HG03460 (cell line): ENCODE results near the gene PARD3B.

Experiments
- ATAC-seq: cut with Tn5 transposase; IDR thresholded peaks from one replicate; pipeline ENCODE4 v1.9.1; 2021; ENCODE audit not compliant: unreplicated experiment

The PARD3B gene

DNA sequence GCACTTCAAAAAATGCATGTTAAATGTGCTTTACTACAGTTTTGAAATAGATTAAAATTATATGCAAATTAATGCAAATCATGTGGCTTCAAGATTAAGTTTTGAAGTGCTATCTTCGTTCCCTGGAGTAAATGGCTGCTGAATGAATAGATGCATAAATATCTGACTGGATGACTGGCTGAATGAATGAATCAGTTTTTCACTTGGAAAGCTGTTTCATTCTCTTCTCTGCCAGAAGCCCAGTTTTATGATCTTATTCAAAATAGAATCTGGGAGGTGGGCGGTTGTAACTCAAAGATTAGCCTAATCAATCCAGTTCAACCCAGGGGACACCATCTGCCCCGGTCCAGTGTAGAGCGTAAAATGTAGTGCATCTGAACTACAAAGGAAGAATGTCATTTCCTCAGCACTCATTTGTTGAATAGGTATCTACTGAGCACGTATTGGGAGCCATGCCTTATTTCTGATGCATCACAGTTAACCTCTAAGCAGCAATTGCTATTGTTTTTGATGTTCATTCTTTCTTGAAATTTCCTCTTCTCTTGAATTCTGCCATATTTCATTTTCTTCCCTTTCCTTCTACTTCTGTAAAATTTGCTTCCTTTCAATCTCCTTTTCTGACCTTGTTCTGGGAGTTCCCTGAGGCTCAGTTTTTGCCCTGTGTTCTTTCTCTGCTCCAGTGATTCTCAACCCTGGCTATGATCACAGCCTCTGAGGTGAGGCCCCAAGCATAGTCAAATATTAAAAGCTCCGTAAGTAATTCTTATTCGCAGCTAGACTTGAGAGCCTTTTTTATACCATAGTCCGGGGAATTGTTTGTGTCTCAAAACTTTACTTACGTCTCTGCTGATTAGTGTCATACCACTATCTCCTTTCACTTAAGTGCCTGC is 282.7 kb downstream of the PARD3B start:
- ATAC-seq: no peak

DNA sequence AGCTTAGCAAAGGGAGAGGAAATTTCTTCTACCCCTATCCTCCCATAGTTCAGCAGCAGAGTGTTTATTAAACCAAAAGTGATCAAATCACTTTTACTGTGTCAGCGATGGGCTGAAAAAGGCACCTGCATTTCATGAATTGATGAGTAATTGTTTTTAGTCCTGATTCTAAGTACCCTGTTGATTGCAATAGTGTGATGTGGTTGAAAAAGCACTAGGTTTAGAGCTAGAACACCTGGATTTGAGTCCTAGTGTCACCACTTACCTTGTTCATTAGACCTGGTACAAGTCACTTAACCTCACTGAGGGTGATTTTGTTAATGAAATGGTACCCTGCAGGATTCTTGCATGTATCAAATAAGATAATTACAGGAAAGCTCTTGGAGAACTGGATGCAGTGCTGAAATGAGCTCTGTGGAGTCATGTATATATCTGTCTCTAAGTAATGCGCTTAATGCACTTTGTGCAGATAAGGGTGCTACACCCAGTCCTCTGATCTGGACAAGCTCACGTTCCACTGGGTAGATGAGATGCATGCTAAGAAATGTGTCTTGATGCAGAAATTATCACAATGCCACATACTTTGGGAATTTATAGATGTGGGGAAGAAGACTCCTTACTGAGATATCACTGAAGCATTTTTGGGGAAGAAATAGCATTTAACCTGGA is 289.6 kb downstream of the PARD3B start:
- no peak for ATAC-seq

DNA sequence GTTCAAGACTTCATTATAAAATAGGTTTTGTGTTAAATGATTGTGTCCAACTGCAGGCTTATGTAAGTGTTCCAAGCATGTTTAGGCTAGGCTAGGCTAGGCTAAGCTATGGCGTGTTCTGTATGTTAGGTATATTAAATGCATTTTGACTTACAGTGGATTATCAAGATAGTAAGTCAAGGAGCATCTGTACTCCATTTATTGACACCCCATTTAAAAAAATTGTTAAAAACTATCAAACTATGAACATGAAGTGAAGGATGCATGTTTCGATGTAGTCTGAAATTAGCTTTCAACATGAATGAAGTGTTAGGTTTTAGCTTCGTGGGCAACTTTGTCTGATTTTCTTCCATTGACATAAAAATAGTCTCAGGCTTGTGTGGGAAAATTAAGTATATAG is 290.5 kb downstream of the PARD3B start:
- no peak for ATAC-seq

DNA sequence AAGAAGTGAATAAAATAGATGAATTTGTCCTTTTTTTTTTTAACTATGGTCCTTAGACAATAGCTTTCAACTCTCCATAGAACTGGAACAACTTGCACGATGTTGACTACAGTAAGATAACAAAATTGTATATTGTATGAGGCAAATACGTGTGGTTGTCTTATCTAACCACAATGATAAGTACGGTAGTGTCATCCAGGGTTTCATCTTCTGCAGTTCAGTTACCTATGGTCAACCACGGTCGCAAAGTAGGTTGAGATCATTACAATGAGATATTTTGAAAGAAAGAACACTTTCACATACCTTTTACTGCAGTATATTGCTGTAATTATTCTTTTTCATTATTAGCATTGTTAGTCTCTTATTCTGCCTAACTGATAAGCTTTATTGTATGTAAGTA is 295.2 kb downstream of the PARD3B start:
- no peak for ATAC-seq

DNA sequence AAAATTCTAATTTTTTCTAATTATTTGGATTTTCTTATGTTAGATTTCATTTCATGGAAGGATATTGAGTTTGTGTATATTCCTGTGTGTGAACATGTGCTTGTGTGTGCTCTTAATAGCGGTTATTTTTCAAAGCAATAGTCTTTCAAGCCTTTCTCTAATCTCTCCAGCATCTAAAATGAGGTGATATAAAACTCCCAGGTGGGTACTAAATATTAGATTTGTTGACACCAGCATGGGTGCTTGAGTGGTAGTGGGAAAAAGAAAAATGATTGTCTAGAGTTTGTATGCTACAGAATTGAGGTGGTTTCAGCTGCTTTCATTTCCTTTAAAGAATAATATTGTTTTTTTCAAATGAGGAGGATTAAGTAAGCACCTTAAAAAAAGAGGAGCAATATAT is 296.8 kb downstream of the PARD3B start:
- ATAC-seq: no peak

DNA sequence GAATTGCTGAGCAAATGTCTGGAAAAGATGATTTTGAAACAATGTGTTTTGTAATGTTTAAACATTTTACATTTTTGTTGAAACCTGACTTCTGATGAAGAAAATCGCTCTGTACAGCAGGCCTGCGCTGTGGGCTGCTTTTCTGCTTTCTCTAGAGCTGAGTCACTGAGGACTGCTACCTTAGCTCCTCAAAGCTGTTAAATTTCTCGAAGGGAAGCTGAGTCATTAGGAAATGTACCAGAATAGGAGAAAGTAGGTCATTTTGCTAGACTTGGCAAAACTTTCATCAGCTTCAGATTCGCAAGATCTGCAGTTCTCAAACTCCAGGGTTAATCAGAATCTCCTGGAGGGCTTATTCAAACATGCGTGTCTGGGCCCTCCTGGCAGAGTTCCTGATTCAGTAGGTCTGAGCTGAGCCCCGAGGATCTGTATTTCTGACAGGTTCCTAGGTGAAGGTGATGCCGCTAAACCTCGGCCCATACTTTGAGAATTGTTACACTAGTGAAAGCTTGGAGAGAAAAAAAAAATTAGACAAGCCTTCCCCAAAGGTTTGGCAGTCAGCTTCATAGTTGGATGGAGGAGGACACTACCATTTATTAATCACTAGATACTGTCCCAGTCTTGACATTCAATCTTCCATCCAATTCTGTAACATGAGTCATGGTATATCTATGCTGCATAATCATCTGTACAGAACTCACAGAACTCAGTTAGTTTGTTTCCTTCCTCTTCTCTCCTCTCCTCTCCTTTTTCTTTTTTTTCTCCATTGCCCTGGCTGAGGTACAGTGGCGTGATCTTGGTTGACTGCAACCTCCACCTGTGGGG is 297.6 kb downstream of the PARD3B start:
- ATAC-seq: no peak

DNA sequence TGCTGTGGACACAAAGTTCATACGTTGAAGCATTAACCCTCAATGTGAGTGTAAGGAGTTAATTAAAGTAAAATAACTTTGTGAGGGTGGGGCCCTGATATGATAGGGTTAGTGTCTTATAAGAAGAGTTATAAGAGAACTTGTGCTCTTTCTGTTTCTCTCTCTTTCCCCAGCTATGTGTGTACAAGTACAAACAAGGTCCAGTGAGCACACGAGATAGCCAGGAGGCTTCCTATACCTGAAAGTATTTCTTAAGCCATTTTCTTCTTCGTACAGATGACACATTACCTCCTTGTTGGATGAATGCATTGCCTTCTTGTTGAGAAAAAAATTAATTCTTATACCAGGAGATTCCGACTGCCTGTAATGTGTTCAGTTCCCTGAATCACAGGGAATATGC is 301.2 kb downstream of the PARD3B start:
- no peak for ATAC-seq

DNA sequence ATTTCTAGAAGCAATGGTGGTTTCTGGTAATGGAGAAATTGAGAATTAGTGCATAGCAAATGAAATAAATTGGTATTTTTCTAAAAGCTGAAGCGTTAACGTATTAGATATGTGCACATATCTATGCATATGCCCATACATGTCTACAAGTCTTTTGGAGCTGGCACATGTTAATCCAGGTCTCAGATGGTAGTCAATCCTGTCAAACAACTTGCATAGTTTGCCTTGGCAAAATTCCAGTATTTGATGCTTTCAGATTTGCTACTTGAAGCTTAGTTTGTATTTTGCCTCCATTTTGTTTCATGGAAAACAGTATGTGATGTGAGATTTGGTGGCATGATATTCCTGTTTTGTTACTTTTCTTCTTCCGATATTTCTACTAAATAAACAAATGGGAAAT is 304.6 kb downstream of the PARD3B start:
- no peak for ATAC-seq

DNA sequence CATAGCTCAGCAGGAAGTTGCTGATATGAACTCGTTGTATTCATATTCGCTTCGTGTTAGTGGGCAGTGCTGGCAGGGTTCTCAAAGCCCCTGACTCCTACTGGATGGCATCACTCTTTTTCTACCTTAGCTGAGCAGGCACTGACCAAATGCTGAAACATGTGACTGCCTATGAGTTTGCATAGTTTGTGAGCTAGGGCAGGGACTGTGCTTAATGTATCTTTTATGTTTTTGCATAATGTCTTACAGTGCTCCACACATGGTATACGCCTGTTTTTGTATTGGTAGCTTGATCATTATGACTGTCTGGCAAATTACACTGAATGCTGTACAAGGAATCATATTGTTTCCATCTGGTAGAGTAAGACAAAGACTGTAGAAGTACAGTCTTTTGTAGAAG is 305.3 kb downstream of the PARD3B start:
- ATAC-seq: no peak

DNA sequence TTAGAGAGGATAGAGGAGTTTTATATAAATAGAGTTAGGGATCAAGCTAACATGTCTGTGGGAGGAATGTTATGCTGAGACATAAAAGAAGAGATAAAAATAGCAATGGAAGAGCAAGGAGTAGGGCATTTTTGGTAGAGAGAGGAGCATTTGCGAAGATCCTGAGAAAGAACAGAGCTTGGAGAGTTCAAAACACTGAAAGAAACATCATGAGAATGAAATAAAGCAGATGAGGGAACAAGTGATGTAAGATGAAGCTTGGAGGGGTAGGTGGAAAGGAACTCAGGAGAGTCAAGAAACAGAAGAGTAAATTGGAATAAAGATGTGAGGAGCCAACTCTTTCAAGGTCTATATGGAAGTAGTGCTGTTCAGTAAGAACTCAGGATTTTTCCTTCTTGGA is 308.6 kb downstream of the PARD3B start:
- ATAC-seq: no peak

DNA sequence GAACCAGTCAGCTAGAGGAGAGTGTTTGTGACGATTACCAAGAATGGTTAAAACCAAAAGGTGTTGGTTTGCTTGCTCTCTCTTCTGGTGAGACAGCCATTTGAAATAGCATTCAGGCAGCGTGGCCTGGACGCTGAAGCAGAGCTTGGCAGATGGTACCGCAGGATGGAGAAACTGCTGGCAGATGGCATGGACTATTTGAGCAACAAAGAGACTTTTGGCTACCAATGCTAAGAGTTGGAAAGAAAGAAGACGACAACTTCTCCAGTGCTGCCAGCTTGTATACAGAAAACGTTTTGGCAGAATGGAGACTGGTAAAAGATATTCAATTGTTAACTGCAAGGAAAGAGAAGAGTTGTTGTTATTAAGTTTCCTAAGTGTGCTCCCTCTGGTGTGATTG is 315.0 kb downstream of the PARD3B start:
- no peak for ATAC-seq

DNA sequence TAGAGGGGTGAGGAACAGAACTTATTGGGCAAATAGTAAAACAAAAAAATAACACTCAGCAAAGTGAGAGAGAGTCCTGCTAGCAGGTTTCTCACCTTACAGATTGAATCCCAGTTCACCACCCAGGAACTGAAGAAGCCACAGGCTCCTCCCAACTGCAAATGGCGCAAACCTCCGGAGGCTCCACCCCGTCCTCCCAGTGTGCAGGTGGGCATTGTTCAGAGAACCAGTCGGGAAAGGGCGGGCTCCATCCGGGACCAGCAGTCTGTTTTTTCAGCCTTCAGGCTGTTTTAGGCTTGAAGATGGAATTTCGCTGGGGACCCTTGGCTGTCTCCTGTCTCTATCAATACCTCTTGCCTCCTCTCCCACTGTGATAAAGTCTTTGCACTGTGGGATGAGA is 317.5 kb downstream of the PARD3B start:
- ATAC-seq: no peak

DNA sequence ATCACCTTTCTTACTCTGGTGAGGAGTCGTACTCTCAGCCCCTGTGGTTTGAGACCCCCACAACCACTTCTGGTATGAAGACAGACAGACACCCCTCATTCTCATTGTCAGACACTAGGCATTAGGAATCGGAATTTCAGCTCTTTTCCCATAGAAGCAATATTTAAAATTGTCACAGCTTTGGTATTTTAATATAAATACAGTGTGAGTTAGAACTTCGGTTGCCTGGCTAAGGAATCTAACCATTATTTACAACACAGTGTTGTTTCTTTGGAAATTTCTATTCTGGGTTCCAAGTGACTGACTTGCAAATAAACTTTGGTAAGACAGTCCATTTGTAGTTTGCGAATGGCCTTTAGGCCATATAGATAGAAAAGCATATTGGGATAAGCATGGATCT is 318.1 kb downstream of the PARD3B start:
- ATAC-seq: no peak

DNA sequence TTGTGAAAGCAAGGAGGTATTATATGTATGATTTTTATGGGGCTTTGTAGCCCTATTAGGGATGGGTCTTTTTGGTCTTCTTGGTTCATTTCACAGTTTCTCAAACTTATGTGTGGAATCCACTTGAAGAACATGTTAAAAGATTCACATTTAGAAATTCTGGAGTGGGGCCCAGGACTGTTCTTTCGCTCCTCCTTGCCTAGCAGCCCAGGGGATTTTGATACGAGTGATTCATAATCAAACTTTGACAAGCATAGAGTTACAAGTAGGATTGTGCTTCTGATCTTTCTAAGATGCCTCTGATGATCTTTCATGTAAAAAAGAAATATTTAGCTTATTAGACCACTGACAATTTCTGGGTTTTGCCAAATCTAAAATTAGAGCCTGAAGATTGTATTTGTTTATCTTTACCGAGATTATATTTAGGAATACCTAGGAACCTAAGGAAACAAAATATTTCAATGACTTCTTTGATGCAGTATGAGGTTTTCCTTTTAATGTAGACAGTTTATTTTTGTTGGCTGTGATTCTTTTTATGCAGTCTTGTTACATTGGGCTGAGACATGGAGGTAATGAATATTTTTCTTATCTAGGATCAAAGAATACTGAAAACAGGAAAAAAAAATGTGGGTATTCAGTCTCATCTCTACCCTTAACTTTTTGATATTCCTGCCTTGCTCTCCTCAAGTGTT is 324.0 kb downstream of the PARD3B start:
- ATAC-seq: no peak

DNA sequence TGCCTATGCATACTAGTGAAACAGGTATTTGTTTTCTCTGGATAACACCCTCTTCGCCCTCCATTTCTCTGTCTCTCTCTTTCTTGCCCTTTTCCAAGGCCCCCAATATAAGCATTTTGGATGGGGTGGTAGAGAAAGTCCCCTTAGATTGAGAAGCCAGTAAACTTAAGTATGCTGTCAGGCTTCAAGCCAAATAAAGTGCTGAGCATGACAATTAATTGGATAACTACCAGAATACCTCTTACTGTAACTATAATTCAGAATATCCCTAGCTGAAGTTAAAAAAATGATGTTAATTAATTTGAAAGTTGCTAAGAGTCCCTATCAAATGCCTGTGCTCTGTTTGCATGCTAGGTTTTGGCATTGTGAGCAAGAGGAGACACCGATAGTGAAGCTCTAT is 324.8 kb downstream of the PARD3B start:
- no peak for ATAC-seq

DNA sequence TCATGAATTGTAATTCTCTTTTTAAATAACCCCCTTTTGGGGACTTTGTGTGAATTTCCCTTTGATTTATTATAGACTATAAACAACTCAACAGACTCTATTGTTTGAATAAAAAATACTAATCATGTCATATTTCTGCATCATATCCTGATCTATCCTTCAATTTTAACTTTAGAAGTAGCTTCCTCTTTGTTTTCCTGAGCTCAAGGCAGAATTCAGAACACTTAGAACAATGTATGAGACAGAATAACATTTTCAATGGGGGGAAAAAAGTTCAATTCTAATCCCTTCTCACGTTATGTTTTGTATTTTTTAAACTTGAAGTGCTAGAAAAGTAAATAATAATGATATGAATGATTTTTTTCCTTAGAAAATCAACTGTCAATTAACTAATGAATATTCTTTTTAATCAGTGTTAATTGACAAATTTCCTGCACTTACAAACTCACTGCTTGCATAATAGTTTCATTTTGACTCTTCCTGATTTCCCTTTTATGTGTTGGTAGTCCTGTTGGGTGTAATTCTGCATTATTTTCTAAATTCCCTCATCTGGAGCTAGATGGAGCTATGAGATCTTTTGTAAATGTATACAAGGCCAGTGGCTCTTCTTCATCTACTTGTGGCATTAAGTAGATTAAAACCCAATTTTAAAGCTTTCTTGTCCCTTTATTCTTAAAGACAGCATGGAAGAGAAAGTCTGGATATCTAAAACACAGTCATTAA is 326.1 kb downstream of the PARD3B start:
- no peak for ATAC-seq

DNA sequence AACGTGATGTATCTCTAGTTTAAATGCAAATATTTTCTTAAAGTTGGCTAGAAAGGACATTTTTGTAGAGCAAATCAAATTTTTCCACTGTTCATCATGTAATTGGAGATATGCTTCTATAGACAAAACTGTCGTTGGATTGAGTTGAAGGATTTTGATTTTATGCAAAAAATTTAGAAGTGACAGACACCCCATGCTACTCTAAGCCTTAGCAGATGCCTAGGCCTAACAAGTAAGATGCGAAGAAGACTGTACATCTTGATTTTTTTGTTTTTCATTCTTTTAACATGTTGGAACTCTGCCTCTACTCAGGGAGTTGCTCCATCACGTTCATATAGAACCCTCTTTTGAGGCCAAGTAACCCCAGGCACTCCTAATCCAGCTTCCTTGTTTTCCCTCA is 331.0 kb downstream of the PARD3B start:
- no peak for ATAC-seq

DNA sequence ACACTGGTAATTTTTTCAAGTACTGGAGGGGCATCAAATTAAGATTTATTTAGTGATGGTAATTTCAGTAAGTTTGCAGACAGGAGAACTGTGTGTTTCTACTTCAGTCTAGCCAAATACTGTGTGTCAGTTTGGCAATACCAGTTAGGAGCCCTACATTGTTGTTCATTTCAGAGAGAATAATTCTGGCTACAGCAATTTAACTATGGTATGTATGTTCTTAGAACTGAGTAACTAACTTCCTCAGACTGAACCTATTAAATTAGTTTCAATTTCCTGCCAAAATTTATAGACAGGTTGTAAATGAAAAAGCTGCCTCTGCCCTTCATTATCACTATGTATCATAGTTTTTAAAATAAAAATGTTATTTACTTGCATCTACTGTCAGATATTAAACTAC is 332.4 kb downstream of the PARD3B start:
- ATAC-seq: no peak

DNA sequence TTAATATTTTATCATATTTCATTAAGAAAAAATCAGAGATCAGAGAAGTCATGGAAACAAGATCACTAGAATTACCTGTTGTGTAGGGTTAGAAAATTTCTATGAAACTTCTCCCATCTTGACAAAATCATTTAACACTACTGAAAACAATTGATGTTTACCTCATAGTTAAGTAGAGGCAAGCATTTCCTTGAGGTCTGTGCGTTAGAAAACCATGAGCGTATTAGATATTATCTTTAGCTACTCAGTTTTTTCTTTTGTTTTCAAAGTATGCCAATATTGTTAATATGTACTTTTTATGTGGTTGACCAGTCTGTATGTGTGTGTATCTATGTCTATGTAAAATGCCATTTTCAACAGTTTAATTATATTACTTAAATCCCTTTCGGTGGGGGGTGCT is 335.7 kb downstream of the PARD3B start:
- no peak for ATAC-seq

DNA sequence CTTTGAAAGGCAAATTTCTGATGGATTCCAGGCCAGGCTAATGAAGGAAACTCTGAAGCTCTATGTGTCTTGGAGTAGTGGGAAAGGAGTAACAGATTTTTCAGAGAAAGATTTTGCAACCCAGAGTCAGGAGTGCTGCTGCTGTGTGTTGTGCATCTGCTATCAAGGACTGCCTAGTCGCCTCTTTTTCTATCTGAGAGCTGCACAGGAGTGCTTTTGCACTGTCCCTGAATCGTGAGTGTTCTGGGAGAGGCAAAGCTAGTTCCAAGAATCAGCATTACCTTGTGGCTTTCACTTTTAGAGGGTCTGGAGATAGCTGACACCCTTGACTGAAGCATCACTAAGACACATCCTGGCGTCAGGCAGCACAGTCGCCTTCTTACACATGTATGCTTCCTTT is 336.4 kb downstream of the PARD3B start:
- no peak for ATAC-seq

DNA sequence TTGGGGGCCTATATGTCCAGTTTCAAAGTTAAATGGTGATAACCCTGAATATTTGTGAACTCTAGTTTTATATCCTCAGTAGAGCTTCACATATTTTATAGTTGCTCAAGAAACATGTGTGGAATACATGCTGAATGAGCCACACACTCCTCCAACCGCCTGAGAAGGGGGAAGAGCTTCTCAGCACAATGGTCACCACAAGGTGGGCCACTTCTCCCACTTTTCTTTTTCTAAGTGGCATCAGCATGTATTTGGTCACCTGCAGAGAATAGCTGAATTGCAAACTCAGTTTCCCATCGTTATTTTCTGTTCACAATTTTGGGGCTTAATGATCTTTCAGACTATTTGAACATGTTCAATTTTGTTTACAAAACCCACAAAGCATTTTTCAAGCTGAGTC is 340.5 kb downstream of the PARD3B start:
- ATAC-seq: no peak
